ENCODE results near the gene SLC2A13.

GRCh38 chr12:39777465-39777864 is 328.4 kb downstream of the SLC2A13 start:
- TF ChIP-seq POLR2A (IDR thresholded peaks at IDR 0.05) (no peak), CTCF (IDR thresholded peaks at IDR 0.05) (no peak)
